PFSK-1 (cell line): ENCODE data around the gene PNLIPRP2.

Source experiments
- FOXP2 ChIP-seq: optimal IDR thresholded peaks from 2 replicates; pipeline ENCODE3; 2011; ENCODE audit warnings: borderline replicate concordance, control low read depth, inconsistent platforms; ENCODE audit not compliant: insufficient read depth; ENCODE audit errors: extremely low read length, extremely low read depth
- POLR2AphosphoS5 ChIP-seq: IDR thresholded peaks from 2 replicates; pipeline ENCODE4 v1.6.1; 2012; ENCODE audit warnings: low read depth, mild to moderate bottlenecking, control low read depth, low read length, moderate library complexity
- SIN3A ChIP-seq: IDR thresholded peaks from 2 replicates; pipeline ENCODE4 v1.6.1; 2012; ENCODE audit warnings: mild to moderate bottlenecking, low read length, moderate library complexity, borderline replicate concordance; ENCODE audit not compliant: insufficient read depth
- TAF1 ChIP-seq: IDR thresholded peaks from 2 replicates; pipeline ENCODE4 v1.6.1; 2012; ENCODE audit warnings: low read length, control low read depth, borderline replicate concordance; ENCODE audit not compliant: insufficient read depth
- TF ChIP-seq, protein P1 (sequence below), 2 experiments: IDR thresholded peaks; 2 replicates each; pipeline versions ENCODE4 v1.6.1 to v1.8.0; 2011 to 2012; ENCODE audit warnings: low read depth in 2 of 2, low read length in 2 of 2, control low read depth in 1 of 2, inconsistent platforms in 1 of 2, mild to moderate bottlenecking in 1 of 2, moderate library complexity in 1 of 2; ENCODE audit not compliant: insufficient read depth in 1 of 2

PNLIPRP2 gene

DNA sequence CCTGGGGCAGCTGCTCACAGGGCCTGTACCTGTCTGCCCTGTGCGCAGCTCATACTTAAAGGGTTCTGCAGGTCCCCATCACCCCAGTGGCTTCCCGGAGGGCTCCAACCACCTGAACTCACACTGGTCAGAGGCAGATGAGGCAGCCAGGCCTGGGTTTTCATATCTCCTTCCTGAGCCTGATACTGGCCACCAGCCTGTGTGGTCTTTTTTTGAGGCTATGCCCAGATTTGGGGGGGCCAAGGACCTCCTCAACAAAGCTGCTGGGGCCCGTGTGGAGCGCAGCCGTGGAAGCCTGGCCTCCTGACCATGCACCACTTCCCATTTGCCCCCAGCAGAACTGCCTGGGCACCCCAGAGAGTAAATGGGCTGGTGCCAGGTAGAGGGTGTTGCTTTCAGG lies 25.7 kb downstream of the PNLIPRP2 start:
- TF ChIP-seq POLR2AphosphoS5 (no peak), SIN3A (no peak), TAF1 (no peak), FOXP2 (no peak)
- TF ChIP-seq, protein P1, sequence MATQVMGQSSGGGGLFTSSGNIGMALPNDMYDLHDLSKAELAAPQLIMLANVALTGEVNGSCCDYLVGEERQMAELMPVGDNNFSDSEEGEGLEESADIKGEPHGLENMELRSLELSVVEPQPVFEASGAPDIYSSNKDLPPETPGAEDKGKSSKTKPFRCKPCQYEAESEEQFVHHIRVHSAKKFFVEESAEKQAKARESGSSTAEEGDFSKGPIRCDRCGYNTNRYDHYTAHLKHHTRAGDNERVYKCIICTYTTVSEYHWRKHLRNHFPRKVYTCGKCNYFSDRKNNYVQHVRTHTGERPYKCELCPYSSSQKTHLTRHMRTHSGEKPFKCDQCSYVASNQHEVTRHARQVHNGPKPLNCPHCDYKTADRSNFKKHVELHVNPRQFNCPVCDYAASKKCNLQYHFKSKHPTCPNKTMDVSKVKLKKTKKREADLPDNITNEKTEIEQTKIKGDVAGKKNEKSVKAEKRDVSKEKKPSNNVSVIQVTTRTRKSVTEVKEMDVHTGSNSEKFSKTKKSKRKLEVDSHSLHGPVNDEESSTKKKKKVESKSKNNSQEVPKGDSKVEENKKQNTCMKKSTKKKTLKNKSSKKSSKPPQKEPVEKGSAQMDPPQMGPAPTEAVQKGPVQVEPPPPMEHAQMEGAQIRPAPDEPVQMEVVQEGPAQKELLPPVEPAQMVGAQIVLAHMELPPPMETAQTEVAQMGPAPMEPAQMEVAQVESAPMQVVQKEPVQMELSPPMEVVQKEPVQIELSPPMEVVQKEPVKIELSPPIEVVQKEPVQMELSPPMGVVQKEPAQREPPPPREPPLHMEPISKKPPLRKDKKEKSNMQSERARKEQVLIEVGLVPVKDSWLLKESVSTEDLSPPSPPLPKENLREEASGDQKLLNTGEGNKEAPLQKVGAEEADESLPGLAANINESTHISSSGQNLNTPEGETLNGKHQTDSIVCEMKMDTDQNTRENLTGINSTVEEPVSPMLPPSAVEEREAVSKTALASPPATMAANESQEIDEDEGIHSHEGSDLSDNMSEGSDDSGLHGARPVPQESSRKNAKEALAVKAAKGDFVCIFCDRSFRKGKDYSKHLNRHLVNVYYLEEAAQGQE (IDR thresholded peaks at IDR 0.05; ENCODE audit: insufficient read depth in 1 of 2, low read depth in 2 of 2, low read length in 2 of 2): no peak

DNA sequence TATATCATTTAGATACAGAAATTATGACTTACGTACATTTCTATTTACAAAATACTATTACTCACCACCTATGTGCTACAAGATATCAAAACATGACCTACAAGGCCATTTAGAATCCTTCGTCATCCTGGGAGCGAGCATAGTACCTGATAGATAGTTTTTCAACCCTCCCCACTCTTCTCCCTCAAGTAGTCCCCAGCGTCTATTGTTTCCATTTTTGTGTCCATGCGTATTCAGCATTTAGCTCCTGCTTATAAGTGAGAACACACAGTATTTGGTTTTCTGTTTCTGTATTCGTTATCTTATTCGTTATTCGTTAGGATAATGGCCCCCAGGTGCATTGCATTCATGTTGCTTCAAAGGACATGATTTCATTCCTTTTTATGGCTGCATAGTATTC lies 28.1 kb downstream of the PNLIPRP2 start:
- no peak for TF ChIP-seq TAF1
- TF ChIP-seq POLR2AphosphoS5: no peak
- no peak for TF ChIP-seq SIN3A
- no peak for TF ChIP-seq FOXP2
- TF ChIP-seq, protein P1 (IDR thresholded peaks at IDR 0.05; ENCODE audit: insufficient read depth in 1 of 2, low read depth in 2 of 2, low read length in 2 of 2): no peak

DNA sequence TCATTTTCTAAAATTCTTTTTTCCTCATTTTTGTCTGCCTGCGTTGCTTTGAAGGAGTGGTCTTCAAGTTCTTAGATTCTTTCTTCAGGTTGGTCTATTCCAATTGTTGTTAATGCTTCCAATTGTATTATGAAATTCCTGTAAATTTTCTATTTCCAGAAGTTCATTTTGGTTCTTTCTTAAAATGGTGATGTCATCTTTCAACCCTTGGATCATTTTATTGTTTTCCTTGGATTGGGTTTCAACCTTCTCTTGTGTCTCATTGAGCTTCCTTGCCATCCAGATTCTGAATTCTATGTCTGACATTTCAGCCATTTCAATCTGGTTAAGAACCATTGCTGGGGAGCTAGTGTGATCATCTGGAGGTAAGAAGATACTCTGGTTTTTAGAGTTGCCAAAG lies 33.1 kb downstream of the PNLIPRP2 start:
- TF ChIP-seq SIN3A: no peak
- no peak for TF ChIP-seq POLR2AphosphoS5
- TF ChIP-seq FOXP2: no peak
- TF ChIP-seq, protein P1 (IDR thresholded peaks at IDR 0.05; ENCODE audit: insufficient read depth in 1 of 2, low read depth in 2 of 2, low read length in 2 of 2): no peak
- TF ChIP-seq TAF1: no peak

DNA sequence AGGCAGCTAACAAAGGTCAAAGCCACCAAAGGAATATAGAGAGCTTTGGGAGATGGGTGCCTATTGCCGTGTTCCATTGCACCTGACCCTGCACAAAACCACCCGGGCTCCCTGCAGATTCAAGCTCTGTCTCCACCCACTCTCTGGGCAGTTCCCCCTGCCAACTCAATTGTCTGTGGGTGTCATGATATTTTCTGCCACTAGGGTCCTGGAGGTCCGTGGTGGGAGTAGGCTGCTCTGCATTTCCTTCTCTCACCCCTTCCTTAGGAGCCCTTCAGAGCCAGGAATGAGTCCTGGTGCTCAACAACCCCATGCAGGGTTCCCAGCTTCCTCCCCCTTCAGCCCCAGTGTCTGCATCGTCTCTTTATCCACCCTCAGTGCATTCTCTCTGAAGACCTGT lies 34.1 kb downstream of the PNLIPRP2 start:
- TF ChIP-seq POLR2AphosphoS5 (no peak), FOXP2 (no peak), SIN3A (no peak), TAF1 (no peak)
- TF ChIP-seq, protein P1 (IDR thresholded peaks at IDR 0.05; ENCODE audit: insufficient read depth in 1 of 2, low read depth in 2 of 2, low read length in 2 of 2): no peak

DNA sequence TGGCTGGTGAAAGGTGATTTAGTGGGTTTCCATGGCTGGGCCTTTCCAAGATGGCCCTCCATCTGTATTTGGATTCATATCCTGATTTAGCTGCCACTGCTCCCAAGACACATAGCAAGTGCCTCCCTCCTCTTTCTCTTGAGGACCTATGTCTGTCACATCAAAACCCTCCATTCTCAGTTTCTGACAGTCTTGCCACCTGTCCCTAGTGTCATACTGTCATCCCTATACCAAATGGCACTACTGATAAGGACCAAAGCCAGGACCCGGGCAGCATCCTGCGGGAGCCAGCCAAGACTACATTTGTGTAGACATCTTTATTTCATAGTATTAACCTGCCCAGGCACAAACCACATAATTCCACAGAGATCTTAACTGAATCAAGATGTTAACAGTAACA lies 34.8 kb downstream of the PNLIPRP2 start:
- TF ChIP-seq, protein P1 (IDR thresholded peaks at IDR 0.05; ENCODE audit: insufficient read depth in 1 of 2, low read depth in 2 of 2, low read length in 2 of 2): no peak
- TF ChIP-seq SIN3A (no peak), POLR2AphosphoS5 (no peak), FOXP2 (no peak)
